HG03039 (cell line): ENCODE results near the gene TPGS2.
"Not testable (repeated sequence)": the region's sequence is repeated elsewhere in the genome, so short reads cannot be mapped to it uniquely, and the experiment has no call there.

Experiments used
- ATAC-seq: cut with Tn5 transposase; IDR thresholded peaks from one replicate; pipeline ENCODE4 v1.9.1; 2021; ENCODE audit warnings: mild to moderate bottlenecking, moderate library complexity; ENCODE audit not compliant: unreplicated experiment

The TPGS2 gene

GRCh38 chr18:36777566-36777965, 51.2 kb downstream of the TPGS2 start:
- ATAC-seq = no peak

- ATAC-seq = no peak
These were observed 52.2 kb downstream of the TPGS2 start for GRCh38 chr18:36776650-36777049.

GRCh38 chr18:36775396-36775795, 53.4 kb downstream of the TPGS2 start:
- ATAC-seq = no peak

- ATAC-seq = no peak
These were observed 56.5 kb downstream of the TPGS2 start for GRCh38 chr18:36772241-36772723.

GRCh38 chr18:36771245-36771644, 57.6 kb downstream of the TPGS2 start:
- ATAC-seq = no peak

GRCh38 chr18:36770315-36770946, 58.4 kb downstream of the TPGS2 start:
- no peak for ATAC-seq

GRCh38 chr18:36769611-36770314, 59.0 kb downstream of the TPGS2 start:
- ATAC-seq = no peak

GRCh38 chr18:36769172-36769571, 59.6 kb downstream of the TPGS2 start:
- ATAC-seq = no peak

GRCh38 chr18:36766836-36767235, 62.0 kb downstream of the TPGS2 start:
- no peak for ATAC-seq

- not testable (repeated sequence) for ATAC-seq
These were observed 65.8 kb downstream of the TPGS2 start for GRCh38 chr18:36762965-36763364.

- ATAC-seq = no peak
These were observed 66.7 kb downstream of the TPGS2 start for GRCh38 chr18:36762074-36762473.

GRCh38 chr18:36761186-36761698, 67.6 kb downstream of the TPGS2 start:
- no peak for ATAC-seq

- ATAC-seq = no peak
These were observed 68.2 kb downstream of the TPGS2 start for GRCh38 chr18:36760598-36760997.

- no peak for ATAC-seq
These were observed 69.5 kb downstream of the TPGS2 start for GRCh38 chr18:36759167-36759776.

GRCh38 chr18:36758623-36759022, 70.2 kb downstream of the TPGS2 start:
- no peak for ATAC-seq

GRCh38 chr18:36757991-36758390, 70.8 kb downstream of the TPGS2 start:
- ATAC-seq = no peak

GRCh38 chr18:36757081-36757480, 71.7 kb downstream of the TPGS2 start:
- ATAC-seq = no peak

- ATAC-seq = no peak
These were observed 72.6 kb downstream of the TPGS2 start for GRCh38 chr18:36756242-36756641.

GRCh38 chr18:36752929-36753865, 75.6 kb downstream of the TPGS2 start:
- ATAC-seq = no peak

GRCh38 chr18:36745219-36745975, 83.4 kb downstream of the TPGS2 start:
- no peak for ATAC-seq
